ENCODE results near the gene APBB1.

APBB1 gene

DNA sequence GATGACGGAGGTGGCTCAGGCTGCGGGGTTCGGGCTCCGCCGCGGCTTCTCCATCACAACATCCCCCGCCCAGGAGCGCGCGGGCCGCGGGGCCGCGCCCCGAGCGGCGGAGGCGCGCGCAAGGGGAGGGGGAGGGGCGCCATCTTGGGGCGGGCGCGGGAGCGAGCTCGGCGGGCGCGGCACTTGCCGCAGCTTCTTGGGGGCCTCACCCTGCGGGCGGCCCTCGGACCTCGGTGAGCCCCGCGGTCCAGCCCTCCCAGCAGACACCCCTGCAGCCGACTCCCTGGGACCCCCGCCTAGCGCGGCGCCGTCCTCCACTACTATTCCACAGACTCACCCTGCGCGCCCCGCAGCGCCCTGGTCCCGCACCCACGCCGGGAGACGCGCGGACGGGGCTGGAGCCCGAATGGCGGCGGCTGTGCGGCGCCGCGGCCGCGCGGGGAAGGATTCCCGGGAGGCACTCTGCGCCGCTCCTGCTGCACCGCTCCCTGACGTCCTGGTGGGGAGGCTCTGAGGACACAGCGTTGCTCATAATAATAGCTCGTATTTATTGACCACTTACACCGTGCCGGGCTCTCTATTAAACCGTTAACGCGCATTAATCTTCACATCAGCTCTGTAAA, at the start of gene APBB1:
Gene APBB1, minus strand, starts transcription at position 86 of the 623 bp plus-strand sequence. CDS start 7,747 bp downstream, outside the sequence.
- DNase-seq (ENCODE audit: low read depth in 2 of 2) = peak in 1 of 2 donors; percentile 59

DNA sequence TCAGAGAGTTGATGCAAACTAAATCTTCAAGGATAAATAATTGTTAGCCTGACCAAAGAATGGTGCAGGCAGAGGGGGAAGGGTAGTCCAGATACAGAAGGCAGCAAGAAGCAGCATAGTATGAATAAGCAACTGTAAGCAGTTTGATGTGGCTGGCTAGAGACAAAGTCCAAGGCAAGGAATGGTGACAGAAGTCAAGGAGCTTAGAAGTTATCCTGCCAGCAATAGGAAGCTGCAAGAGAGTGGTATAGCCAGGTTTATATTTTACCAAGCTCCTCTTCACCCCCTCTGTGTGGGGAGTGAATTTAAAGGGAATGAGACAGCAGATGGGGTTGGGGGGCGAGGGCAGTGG, 40.2 kb upstream of the APBB1 start:
- no peak for DNase-seq (ENCODE audit: low read depth in 2 of 2)

- no peak for DNase-seq (ENCODE audit: low read depth in 2 of 2)
Measured at GRCh38 chr11:6458352-6459098, 39.6 kb upstream of the APBB1 start.

- DNase-seq (ENCODE audit: low read depth in 2 of 2) = no peak
Measured at GRCh38 chr11:6457581-6458320, 38.9 kb upstream of the APBB1 start.

- no peak for DNase-seq (ENCODE audit: low read depth in 2 of 2)
Measured at GRCh38 chr11:6456361-6457073, 37.6 kb upstream of the APBB1 start.

GRCh38 chr11:6455070-6455469, 36.2 kb upstream of the APBB1 start:
- no peak for DNase-seq (ENCODE audit: low read depth in 2 of 2)

DNA sequence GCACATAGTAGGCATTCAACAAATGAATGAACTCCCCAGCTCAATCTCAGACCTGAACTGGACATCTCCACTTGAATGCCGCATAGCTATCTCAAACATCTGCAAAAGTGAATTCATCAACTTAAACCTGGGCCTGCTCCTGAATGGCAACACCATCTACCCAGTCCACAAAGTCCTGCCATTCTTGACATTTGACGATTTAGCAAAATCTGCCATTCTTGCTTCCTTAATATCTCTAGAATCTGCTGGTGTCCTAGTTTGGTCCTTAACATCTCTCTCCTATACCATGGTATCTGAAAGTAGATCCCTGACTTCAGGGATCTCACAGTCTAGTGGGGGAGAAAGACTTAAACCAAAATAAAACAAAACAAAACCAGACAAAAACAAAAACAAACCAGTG, 34.3 kb upstream of the APBB1 start:
- no peak for DNase-seq (ENCODE audit: low read depth in 2 of 2)

GRCh38 chr11:6452219-6452618, 33.3 kb upstream of the APBB1 start:
- DNase-seq (ENCODE audit: low read depth in 2 of 2) = no peak

DNA sequence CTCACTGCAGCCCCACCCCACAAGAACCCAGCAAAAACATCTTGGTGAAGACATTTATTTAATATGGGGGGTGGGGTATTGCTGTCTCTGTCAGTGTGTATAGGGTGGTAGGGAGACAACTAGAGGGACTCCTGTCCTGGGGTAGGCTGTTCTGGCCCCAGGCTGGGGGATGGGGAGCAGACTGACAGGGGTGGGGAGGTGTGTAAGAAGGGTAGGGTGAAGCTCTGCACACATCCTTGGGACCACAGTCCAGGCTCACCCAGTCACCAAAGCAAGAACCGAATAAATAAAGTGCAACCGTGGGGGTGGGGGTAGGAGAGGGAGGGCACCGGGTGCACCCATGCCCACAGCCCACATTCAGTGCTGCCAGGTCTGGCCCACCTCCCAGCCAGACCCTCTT, 29.7 kb upstream of the APBB1 start:
- no peak for DNase-seq (ENCODE audit: low read depth in 2 of 2)

GRCh38 chr11:6443269-6444003, 24.5 kb upstream of the APBB1 start:
- DNase-seq (ENCODE audit: low read depth in 2 of 2) = peak; percentile 7 to 30

DNA sequence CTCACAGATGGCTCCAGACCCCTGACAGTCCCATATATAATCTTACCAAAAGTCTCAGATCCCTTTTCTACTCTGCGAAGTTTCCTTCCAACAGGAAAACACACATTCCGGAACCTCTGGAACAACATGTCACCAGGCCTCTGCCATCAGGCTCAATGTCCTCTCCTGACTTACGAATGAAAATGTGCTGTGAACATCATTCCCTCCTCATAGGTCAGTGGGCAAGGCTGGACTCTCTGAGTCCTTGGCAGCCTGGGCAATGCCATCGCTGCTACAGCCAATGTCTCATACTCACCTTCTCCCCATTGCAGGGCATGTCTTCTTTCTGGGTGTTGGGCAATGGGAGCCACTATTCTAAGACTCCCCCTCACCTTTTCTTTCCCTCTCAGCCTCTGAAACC, 23.5 kb upstream of the APBB1 start:
- no peak for DNase-seq (ENCODE audit: low read depth in 2 of 2)

- no peak for DNase-seq (ENCODE audit: low read depth in 2 of 2)
Measured at GRCh38 chr11:6440906-6441358, 22.0 kb upstream of the APBB1 start, which contains the start of gene HPX. TSS of gene HPX (minus strand) at chr11:6440987. CDS start at chr11:6440963, 24 bp downstream.

DNA sequence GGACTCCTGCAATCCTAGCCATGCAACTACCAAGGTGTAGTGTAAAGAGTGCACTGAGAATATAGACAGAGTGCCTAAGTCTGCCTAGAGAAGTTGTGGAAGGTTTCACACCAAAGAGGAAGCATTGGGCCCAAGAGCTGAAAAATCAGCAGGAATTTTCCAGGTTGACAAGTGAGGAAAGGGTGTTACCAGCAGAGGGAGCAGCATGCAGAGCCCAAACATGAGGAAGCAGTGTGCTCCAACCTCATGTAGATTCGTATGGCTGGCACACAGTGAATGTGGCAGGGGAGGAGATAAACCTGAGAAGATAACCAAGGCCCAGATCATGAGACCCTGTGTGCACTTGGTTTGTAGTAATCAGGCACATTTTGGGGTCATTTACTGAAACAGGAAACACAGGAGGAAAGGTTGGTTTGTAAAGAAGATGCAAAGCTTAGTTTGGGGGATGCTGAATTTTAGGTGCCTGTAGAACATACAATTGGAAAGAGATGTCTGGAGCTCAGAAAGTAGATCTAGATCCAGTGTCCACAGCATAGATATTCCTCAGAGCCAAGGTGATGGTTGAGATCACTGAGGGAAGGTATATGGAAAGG, 20.2 kb upstream of the APBB1 start:
- no peak for DNase-seq (ENCODE audit: low read depth in 2 of 2)

GRCh38 chr11:6437993-6438392, 19.1 kb upstream of the APBB1 start:
- DNase-seq (ENCODE audit: low read depth in 2 of 2) = no peak

- no peak for DNase-seq (ENCODE audit: low read depth in 2 of 2)
Measured at GRCh38 chr11:6437423-6437822, 18.5 kb upstream of the APBB1 start.

- no peak for DNase-seq (ENCODE audit: low read depth in 2 of 2)
Measured at GRCh38 chr11:6433998-6434660, 15.2 kb upstream of the APBB1 start.

DNA sequence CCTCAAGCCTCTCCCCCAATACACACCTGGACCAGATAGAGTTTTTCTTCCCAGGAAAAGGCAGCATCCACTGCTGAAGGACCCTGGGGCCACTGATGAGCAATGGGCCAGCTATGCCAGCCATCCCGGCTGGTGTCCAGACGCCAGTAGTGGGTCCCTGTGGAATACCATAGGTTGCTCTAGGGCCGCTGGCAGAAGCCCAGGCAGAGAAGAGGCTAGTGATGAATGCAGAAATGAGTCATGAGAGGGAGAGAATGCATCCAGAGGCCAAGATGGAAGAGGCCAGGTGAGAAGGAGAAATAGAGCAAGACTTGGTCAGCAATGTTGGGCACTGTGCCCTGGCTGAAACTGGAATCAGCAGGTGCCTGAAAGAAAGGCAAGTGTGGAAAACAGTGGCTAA, 13.0 kb upstream of the APBB1 start:
- no peak for DNase-seq (ENCODE audit: low read depth in 2 of 2)

DNA sequence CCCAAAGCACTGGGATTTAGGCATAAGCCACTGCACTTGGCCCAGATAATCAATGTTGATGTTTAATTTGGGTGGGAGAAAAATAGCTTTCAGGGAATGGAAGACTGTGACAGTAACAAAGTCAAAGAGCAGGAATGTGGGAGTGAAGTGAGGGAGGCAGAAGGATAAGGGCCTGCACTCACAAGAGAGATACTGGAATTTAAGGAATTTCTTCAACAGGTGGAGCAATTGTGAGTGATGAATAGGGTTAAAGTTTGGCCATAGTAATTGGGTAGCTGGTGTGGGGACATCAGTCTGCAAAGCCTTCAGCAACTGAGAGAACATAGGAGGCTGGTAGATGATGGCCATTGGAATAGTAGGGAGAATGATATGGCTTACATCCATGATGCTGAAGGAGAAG, 8.6 kb upstream of the APBB1 start:
- DNase-seq (ENCODE audit: low read depth in 2 of 2) = no peak

DNA sequence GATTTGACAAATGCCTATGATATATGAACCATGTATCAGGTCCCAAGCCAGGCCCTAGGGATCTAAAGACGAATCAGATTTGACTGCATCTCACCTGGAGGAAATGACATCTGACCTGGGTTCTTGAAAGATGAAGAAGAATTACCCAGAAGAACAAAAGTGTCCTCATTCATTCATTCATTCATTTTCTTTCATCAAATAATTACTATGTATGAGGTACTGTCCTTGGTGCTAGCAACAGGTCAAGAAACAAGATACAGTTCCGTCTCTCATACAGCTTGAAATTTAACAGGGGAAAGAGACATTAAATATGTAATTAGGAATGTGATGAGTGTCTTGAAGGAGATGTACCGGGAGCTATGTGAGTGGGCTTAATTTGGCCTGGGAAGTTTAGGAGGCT, 1.8 kb upstream of the APBB1 start:
- no peak for DNase-seq (ENCODE audit: low read depth in 2 of 2)

- DNase-seq (ENCODE audit: low read depth in 2 of 2) = no peak
Measured at GRCh38 chr11:6418557-6419008, 311 bp downstream of the APBB1 start.

Data from stimulated activated CD8-positive, alpha-beta memory T cell treated with anti-CD3 and anti-CD28 coated beads, Interleukin-7, amount 100 ng/mL, for 4 hours (primary cell).